Stimulated activated CD8-positive, alpha-beta memory T cell treated with anti-CD3 and anti-CD28 coated beads, Interleukin-7, amount 100 ng/mL, for 1 hour (primary cell): Measurements from ENCODE around the gene CAMKK2.
"Not testable (repeated sequence)": the region's sequence is repeated elsewhere in the genome, so short reads cannot be mapped to it uniquely, and the experiment has no call there.

Source experiments
- DNase-seq, 2 donors: peaks; one replicate each; pipeline ENCODE4 v3.0.0-alpha.2; 2020; ENCODE audit warnings: low read depth in 2 of 2

Gene CAMKK2

DNA sequence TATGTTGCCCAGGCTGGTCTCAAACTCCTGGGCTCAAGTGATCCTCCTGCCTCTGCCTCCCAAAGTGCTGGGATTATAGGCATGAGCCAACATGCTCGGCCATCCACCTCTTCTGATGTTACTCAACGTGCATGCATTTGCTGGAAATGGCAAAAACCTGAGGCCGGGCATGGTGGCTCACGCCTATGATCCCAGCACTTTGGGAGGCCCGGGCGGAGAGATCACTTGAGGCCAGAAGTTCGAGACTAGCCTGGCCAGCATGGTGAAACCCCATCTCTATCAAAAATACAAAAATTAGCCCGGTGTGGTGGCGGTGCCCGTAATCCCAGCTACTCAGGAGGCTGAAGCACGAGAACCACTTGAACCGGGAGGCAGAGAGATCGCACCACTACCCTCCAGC is 1.9 kb upstream of the CAMKK2 start:
- not testable (repeated sequence) for DNase-seq

DNA sequence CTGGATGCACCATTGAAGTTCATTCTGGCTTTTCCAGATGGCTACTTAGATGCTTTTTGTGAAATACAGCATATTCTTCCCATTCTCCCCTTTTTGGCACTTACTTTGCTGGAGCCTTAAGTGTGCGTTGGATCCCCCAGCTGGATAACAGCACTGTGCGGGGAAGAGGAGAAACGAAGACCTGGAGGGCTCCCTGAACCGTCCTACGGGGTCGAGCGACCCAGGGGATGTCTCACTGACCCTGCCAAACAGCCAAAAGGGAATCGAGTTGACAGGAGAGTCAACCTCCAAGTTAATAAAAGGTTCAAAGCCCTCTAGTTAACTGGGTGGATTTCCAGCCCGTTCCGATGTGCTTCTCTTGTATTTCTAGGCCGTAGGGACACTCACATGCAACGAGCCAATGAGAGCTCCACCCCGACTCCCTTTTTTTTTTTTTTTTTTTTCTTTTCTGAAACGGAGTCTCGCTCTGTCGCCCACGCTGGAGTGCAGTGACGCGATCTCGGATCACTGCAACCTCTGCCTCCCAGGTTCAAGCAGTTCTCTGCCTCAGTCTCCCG is 1.0 kb upstream of the CAMKK2 start:
- DNase-seq, result no peak

DNA sequence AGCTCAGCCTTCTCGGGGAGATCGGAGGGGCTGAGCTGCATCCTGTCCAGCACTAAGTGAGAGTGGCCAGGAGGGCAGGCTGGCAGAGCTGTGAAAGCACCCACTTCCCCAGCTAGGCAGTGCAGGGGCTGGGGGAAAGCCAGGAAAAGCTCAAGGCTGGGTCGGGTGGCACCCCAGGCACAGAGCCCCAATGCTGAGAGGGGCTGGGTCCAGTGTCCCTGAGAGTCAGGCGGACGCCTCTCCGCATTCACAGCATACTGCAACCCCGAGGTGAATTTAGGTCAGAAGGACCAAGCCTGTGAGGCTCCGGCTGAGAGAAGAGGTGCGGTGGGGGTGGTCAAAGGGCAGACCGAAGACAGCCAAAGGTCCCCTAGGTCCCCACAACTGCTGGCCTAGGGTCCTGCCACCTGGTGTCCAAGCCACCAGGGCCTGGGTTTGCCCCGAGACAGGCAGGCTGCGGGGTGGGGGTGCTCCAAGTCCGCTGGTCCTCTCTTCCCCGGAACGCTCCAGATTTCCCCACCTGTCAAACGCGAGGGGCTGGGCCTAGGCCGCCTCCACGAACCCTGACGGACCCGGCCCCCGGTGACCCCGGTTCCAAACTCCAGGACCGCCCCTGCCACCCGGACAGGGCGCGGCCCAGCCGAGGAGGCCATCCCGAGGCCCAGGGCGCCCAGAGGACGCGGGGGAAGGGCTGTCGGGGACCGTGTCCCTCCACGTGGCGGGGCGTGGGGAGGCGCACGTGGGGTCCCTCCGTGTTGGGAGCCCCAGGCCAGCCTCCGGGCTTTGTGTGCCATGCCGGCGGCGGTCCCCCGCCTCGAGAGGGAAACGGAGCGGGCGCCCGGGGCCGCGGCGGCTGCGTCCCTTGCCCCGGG is 527 bp downstream of the CAMKK2 start:
- no peak for DNase-seq

- DNase-seq, result no peak
Observed at GRCh38 chr12:121295116-121295745, 1.3 kb downstream of the CAMKK2 start.

DNA sequence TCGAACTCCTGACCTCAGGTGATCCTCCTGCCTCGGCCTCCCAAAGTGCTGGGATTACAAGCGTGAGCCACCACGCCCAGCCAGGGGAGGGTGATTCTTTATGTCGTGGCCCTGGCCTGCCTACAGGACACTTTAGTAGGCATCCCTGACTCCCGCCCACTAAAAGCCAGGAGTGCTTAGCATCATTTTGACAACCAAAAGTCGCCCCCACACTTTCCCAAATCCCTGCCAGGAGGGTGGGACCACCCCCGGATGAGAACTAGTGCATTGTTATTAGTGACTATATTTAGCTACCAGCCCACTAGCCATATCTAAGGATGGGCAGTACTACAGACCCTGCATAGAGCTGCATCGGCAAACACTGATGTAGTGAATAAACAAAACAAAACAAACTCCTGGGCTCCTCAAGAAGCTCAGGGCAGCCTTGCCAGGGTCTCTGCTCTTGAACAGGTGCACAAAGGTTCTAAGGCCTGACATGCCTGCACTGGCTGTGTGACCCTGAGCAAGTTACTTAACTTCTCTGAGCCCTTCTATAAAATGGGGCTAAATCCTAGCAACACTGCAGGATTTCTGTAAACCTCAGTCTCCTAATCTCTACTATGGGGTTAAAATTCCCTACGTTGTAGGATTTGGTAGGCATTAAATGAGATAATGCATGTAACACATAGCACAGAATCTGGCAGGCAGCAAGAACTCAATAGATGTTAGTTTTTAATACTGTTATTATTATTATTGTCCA is 2.2 kb downstream of the CAMKK2 start:
- no peak for DNase-seq

- no peak for DNase-seq
Observed at GRCh38 chr12:121293603-121294002, 2.9 kb downstream of the CAMKK2 start.

- DNase-seq, result no peak
Observed at GRCh38 chr12:121290410-121290809, 6.1 kb downstream of the CAMKK2 start.

DNA sequence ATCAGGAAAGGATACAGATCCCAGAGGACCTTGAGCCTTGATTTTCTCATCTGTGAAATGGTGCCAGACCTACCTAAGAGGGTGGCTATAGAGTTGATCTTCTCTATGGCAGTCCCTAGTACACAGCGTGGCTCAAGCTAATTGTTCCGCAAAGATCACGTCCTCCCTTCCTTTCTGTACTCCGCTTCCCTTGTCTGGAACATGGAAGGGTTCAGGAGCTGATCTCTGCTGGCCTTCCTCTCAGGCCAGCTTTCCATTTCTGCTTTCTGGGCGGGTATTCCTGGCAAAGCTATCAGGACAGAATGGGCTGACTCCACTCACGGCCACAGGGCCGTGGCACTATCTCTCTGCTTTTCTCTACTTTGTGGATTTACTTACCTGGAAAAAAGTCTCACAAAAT is 6.5 kb downstream of the CAMKK2 start:
- no peak for DNase-seq

GRCh38 chr12:121288986-121289385 is 7.5 kb downstream of the CAMKK2 start:
- no peak for DNase-seq

DNA sequence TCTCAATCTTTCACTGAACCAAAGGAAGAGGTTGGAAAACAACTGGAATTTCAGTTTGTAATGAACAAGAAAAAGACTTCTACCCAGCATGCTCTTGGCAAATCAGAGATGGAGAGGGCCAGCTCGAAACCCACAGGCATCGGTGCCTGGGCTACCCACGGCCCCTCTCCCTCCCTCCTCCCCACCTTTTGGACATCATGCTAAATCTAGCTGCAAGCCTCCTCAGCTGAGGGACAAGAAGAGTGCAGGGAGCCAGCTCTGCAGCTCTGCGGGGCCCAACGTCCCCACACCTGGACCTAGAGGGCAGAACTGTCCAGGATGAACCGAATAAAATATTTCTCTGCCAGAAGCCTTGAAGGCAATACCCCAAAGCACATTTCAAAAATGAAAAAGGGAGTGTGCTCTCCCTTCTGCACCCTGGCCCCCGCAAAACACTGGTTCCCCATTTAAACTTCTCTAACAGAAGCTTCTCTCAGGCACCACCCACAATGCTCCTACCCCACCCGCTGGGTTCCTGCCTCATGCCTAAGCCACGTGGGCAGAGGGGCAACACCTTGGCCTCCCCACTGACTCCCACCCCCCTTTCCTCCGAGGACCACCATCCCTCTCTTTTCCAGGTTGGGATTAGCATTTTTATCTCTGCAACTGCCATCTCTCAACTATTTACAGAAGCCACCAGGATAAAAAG is 8.2 kb downstream of the CAMKK2 start:
- DNase-seq, result no peak

DNA sequence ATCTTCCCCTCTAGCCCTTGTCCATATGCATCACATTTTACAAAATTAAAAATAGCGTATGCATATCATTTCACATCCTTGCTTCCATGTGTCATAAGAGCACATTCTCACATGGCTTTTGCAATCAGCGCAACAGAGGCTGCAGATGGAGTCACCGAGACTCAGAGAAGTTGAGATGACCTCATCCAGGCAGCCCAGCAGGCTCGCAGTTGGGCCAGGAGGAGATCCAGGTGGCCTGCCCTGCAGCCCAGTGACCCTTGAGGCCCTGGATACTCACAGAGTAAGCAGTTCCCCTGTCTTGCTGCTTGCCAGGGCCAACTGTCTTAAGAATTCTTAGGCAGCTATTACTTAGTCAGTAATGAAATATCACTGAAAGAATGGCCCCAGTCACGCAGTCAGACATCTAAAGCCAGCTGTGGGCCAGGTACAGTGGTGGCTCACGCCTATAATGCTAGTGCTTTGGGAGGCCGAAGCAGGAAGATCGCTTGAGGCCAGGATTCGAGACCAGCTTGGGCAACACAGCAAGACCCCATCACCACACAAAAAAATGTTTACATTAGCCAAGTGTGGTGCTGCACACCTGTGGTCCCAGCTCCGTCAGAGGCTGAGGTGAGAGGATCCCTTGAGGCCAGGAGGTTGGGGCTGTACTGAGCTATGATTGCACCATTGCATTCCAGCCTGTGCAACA is 9.1 kb downstream of the CAMKK2 start:
- no peak for DNase-seq

GRCh38 chr12:121285856-121286255 is 10.7 kb downstream of the CAMKK2 start:
- no peak for DNase-seq

DNA sequence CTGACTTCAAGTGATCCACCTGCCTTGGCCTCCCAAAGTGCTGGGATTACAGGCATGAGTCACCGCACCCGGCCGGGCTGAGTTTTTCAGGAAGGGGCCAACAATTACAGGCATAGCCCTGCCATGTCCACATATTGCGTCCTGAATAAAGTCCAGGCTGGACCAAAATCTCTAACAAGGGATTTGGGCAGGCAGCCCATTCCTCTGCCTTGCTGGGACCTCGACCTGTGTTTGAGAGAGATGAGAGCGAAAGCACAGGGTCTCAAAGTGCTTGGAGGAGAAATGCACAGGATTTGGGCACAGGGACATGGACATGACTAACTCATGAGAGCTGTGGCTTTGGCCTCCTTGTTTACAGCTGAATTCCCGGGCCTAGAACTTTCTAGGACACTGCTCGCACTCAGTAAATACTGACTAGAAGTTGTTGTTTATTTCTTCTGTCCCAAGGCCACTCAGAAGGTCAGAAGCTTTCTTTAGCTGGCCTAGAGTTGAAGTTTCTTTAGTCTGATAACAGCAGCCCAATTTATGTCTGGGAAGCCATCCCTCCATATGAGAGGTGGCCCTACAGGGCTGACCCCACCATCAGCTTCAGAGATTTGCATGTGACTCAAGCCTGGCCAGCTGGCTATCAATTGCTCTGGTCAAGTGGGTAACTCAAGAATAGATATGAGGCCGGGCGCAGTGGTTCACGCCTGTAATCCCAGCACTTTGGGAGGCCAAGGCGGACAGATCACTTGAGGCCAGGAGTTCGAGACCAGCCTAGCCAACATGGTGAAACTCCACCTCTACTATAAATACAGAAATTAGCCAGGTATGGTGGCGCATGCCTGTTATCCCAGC is 11.7 kb downstream of the CAMKK2 start:
- no peak for DNase-seq

DNA sequence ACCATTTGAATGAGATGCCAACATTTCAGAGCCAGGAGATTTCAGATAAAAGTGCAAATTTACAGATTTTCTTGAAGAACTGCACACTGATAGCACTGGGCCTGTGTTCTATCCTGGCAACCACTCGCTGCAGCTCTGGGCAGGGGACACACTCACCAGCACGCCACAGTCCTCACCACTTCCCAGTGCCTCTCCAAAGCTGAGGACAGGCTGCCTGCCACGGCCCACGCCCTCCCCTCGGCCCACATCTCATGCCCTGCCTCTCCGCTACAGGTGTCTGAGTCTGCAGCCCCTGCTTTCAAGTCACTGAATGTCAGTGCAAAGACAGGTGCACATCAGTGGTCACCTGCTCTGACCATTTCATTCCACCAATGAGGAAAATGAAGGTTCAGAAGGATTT is 12.7 kb downstream of the CAMKK2 start:
- DNase-seq, result no peak

- no peak for DNase-seq
Observed at GRCh38 chr12:121283388-121283787, 13.1 kb downstream of the CAMKK2 start.

- DNase-seq, result not testable (repeated sequence)
Observed at GRCh38 chr12:121282910-121283309, 13.6 kb downstream of the CAMKK2 start.

- DNase-seq, result no peak
Observed at GRCh38 chr12:121282072-121282742, 14.3 kb downstream of the CAMKK2 start.

DNA sequence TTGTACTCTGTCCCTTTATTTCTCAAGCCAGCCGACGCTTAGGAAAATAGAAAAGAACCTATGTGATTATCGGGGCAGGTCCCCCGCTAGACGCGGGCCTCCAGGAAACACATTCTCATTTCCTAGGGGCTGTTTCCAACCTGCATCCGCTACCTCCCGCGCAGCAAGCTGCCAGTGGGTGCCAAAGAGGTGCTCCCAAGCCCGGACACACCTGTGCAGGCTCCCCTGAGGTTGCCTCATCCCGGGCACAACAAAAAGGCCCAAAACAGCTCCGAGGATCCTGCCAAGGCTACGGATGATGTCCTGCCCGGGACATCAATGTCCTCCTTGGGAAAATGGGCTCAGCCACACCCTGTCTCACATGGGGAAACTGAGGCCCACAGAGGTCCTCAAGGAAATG is 15.4 kb downstream of the CAMKK2 start:
- DNase-seq, result not testable (repeated sequence)

DNA sequence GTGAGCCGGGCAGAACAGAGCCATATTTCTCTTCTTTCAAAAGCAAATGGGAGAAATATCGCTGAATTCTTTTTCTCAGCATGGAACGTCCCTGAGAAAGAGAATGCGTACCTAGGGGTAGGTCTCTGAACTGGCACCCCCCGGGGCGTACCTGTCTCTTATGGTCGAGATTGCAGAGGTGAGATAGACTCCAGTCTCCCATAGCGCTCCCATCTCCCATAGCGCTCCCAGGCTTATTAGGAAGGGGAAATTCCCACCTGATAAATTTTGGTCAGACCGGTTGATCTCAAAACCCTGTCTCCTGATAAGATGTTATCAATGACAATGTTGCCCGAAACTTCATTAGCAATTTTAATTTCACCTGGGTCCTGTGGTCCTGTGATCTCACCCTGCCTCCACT is 16.0 kb downstream of the CAMKK2 start:
- DNase-seq, result not testable (repeated sequence)

GRCh38 chr12:121279507-121279915 is 17.0 kb downstream of the CAMKK2 start:
- DNase-seq, result no peak
